ENCODE data around the gene IMP4.

Gene IMP4

GRCh38 chr2:130307850-130308249 lies 34.8 kb upstream of the IMP4 start:
- no peaks in the 10 kb centered on the region for H4K20me1 ChIP-seq (ENCODE audit: low read depth, low read length)
- H3K4me3 ChIP-seq (ENCODE audit: insufficient read depth, low read length, poor library complexity, severe bottlenecking) = no peak overlapping the region
- no peaks in the 10 kb centered on the region for H3K27me3 ChIP-seq (ENCODE audit: low read length)
- no peaks in the 10 kb centered on the region for H3K9me3 ChIP-seq (ENCODE audit: insufficient read depth, low read length)
- H3F3A ChIP-seq (ENCODE audit: insufficient read depth) = no peaks in the 10 kb centered on the region
- TF ChIP-seq CTCF (IDR thresholded peaks at IDR 0.05; ENCODE audit: insufficient read depth, low read length, poor library complexity, severe bottlenecking) (no peak), EZH2phosphoT487 (conservative IDR thresholded peaks at IDR 0.05; ENCODE audit: low read length) (no peak)
- H3K4me2 ChIP-seq (ENCODE audit: low read depth, low read length, poor library complexity, severe bottlenecking) = no peak overlapping the region
- H3K9ac ChIP-seq (ENCODE audit: low read length) = no peak overlapping the region
- H2AFZ ChIP-seq (ENCODE audit: low read depth, low read length, severe bottlenecking) = no peak overlapping the region
- no peak overlapping the region for H3K27ac ChIP-seq (ENCODE audit: low read depth, low read length)
- no peaks in the 10 kb centered on the region for H3K79me2 ChIP-seq (ENCODE audit: insufficient read depth, low read length)
- H3K36me3 ChIP-seq (ENCODE audit: low read length) = no peaks in the 10 kb centered on the region
- H3K9me2 ChIP-seq (replicated peaks; ENCODE audit: insufficient read depth, low read length) = no peaks in the 10 kb centered on the region

GRCh38 chr2:130310881-130311280 lies 31.8 kb upstream of the IMP4 start:
- H3K9me2 ChIP-seq (replicated peaks; ENCODE audit: insufficient read depth, low read length) = no peaks in the 10 kb centered on the region
- no peaks in the 10 kb centered on the region for H3K27me3 ChIP-seq (ENCODE audit: low read length)
- no peaks in the 10 kb centered on the region for H3K36me3 ChIP-seq (ENCODE audit: low read length)
- no peaks in the 10 kb centered on the region for H4K20me1 ChIP-seq (ENCODE audit: low read depth, low read length)
- no peak for TF ChIP-seq EZH2phosphoT487 (conservative IDR thresholded peaks at IDR 0.05; ENCODE audit: low read length)
- no peak for TF ChIP-seq CTCF (IDR thresholded peaks at IDR 0.05; ENCODE audit: insufficient read depth, low read length, poor library complexity, severe bottlenecking)
- H3K27ac ChIP-seq (ENCODE audit: low read depth, low read length) = no peak overlapping the region
- no peaks in the 10 kb centered on the region for H3F3A ChIP-seq (ENCODE audit: insufficient read depth)
- no peaks in the 10 kb centered on the region for H3K9me3 ChIP-seq (ENCODE audit: insufficient read depth, low read length)
- H3K4me2 ChIP-seq (ENCODE audit: low read depth, low read length, poor library complexity, severe bottlenecking) = no peak overlapping the region
- H3K79me2 ChIP-seq (ENCODE audit: insufficient read depth, low read length) = no peaks in the 10 kb centered on the region
- no peak overlapping the region for H3K9ac ChIP-seq (ENCODE audit: low read length)
- no peak overlapping the region for H2AFZ ChIP-seq (ENCODE audit: low read depth, low read length, severe bottlenecking)
- H3K4me3 ChIP-seq (ENCODE audit: insufficient read depth, low read length, poor library complexity, severe bottlenecking) = no peak overlapping the region

- H4K20me1 ChIP-seq (ENCODE audit: low read depth, low read length) = no peaks in the 10 kb centered on the region
- no peaks in the 10 kb centered on the region for H3K79me2 ChIP-seq (ENCODE audit: insufficient read depth, low read length)
- no peaks in the 10 kb centered on the region for H3K9me3 ChIP-seq (ENCODE audit: insufficient read depth, low read length)
- no peaks in the 10 kb centered on the region for H3K36me3 ChIP-seq (ENCODE audit: low read length)
- H2AFZ ChIP-seq (ENCODE audit: low read depth, low read length, severe bottlenecking) = no peak overlapping the region
- TF ChIP-seq EZH2phosphoT487 (conservative IDR thresholded peaks at IDR 0.05; ENCODE audit: low read length) = no peak
- TF ChIP-seq CTCF (IDR thresholded peaks at IDR 0.05; ENCODE audit: insufficient read depth, low read length, poor library complexity, severe bottlenecking) = no peak
- H3K27ac ChIP-seq (ENCODE audit: low read depth, low read length) = no peak overlapping the region
- no peaks in the 10 kb centered on the region for H3K27me3 ChIP-seq (ENCODE audit: low read length)
- no peaks in the 10 kb centered on the region for H3F3A ChIP-seq (ENCODE audit: insufficient read depth)
- H3K9ac ChIP-seq (ENCODE audit: low read length) = no peak overlapping the region
- H3K9me2 ChIP-seq (replicated peaks; ENCODE audit: insufficient read depth, low read length) = no peaks in the 10 kb centered on the region
- no peak overlapping the region for H3K4me2 ChIP-seq (ENCODE audit: low read depth, low read length, poor library complexity, severe bottlenecking)
- no peak overlapping the region for H3K4me3 ChIP-seq (ENCODE audit: insufficient read depth, low read length, poor library complexity, severe bottlenecking)
Observed at GRCh38 chr2:130313812-130314334, 28.8 kb upstream of the IMP4 start.

Data from SU-DHL-6 (cell line).